Prostate gland (tissue), 2 donors: ENCODE measurements around the gene CSF2.

Experiments
- CTCF ChIP-seq, 4 experiments: fragments of 200-600 bp in 2 of 4; fragments of 450-650 bp in 2 of 4; sonication (generic) in 2 of 4; IDR thresholded peaks; 1 replicate in 3 of 4; 2 replicates in 1 of 4; pipeline ENCODE4 v1.5.1; 2016 to 2019; ENCODE audit warnings: antibody characterized with exemption in 4 of 4, mild to moderate bottlenecking in 2 of 4, moderate library complexity in 2 of 4
- POLR2AphosphoS5 ChIP-seq: sonication (generic); formaldehyde crosslinking; IDR thresholded peaks from one replicate; pipeline ENCODE4 v1.6.1; 2017; ENCODE audit warnings: antibody characterized with exemption

- TF ChIP-seq POLR2AphosphoS5 (no peak), CTCF (IDR thresholded peaks at IDR 0.05) (no peak)
These were observed 36.2 kb upstream of the CSF2 start for GRCh38 chr5:132037353-132037752.
